HepG2 (cell line): ENCODE data around the gene VIM. TPM values are rescaled to one million over a fixed set of nuclear protein-coding genes. Genes with fewer than 3 reads are reported as not detected.

Experiments used
- ATAC-seq: fragments of 200-7000 bp; cut with Tn5 transposase; 3 replicates; pipeline ENCODE4 v1.9.1; 2020; ENCODE audit warnings: mild to moderate bottlenecking, moderate library complexity
- BruUV-seq: library from RNA; stranded (reverse); fragments of 400-500 nt; replicated peaks from 2 replicates; lab custom pipeline; 2021; lab: Mats Ljungman, UMichigan
- CTCF ChIA-PET: fragments of 300-600 bp; formaldehyde crosslinking; extraction: SDS; loops from one replicate; lab custom pipeline; 2021; ENCODE audit warnings: low total read pairs, inconsistent platforms, low intra/inter-chr PET ratio; lab: Yijun Ruan, JAX
- POLR2A ChIA-PET: fragments of 350-600 bp; sonication (Branson Sonifier 250); formaldehyde crosslinking; loops from one replicate; lab custom pipeline; 2020; ENCODE audit warnings: antibody characterized with exemption, inconsistent platforms; lab: Yijun Ruan, JAX
- DNase-seq: peaks from one replicate; pipeline ENCODE4 v3.0.0-alpha.2; 2015; ENCODE audit warnings: low spot score
- FAIRE-seq: peaks from 3 replicates; lab custom pipeline; 2011; peaks lifted over from hg19 to GRCh38; lab: Jason Lieb, UNC
- H2AFZ ChIP-seq: one replicate; pipeline ENCODE4 v1.6.1; 2011; ENCODE audit warnings: low read length, inconsistent platforms
- H3K27ac ChIP-seq: fragments of 300-600 bp; 3 replicates; pipeline ENCODE4 v1.8.0; 2011; ENCODE audit warnings: mixed run types, mild to moderate bottlenecking, mixed read lengths, low read length, inconsistent platforms; ENCODE audit not compliant: insufficient read depth; ENCODE audit errors: extremely low read length
- H3K27me3 ChIP-seq, 2 experiments: fragments of 200-600 bp in 1 of 2; 2 replicates in 1 of 2; 3 replicates in 1 of 2; pipeline versions ENCODE4 v1.6.0 to v1.8.0; 2011; ENCODE audit warnings: low read length in 2 of 2, mild to moderate bottlenecking in 2 of 2, moderate library complexity in 2 of 2, inconsistent platforms in 1 of 2; ENCODE audit not compliant: insufficient read depth in 2 of 2, control insufficient read depth in 1 of 2
- H3K36me3 ChIP-seq, 2 experiments: fragments of 200-600 bp in 1 of 2; replicated peaks in 1 of 2; 2 replicates in 1 of 2; 3 replicates in 1 of 2; pipeline versions ENCODE4 v1.5.1 to v1.8.0; 2011; ENCODE audit warnings: low read length in 2 of 2, inconsistent platforms in 1 of 2; ENCODE audit not compliant: insufficient read depth in 2 of 2, control insufficient read depth in 1 of 2
- H3K4me1 ChIP-seq: 2 replicates; pipeline ENCODE4 v1.5.1; 2012; ENCODE audit warnings: low read length, inconsistent platforms; ENCODE audit not compliant: insufficient read depth
- H3K4me2 ChIP-seq: 2 replicates; pipeline ENCODE4 v1.6.0; 2011; ENCODE audit warnings: low read depth, low read length, inconsistent platforms
- H3K4me3 ChIP-seq, 3 experiments: fragments of 200-600 bp in 1 of 3; sonication (generic), shearing (Covaris generic) in 1 of 3; replicated peaks in 1 of 3; 2 replicates each; pipeline ENCODE4 v1.5.1; 2011 to 2016; ENCODE audit warnings: low read length in 3 of 3, inconsistent platforms in 2 of 3, low read depth in 2 of 3, mild to moderate bottlenecking in 2 of 3, control low read depth in 1 of 3, mixed read lengths in 1 of 3; ENCODE audit not compliant: insufficient read depth in 1 of 3
- H3K79me2 ChIP-seq: one replicate; pipeline ENCODE4 v1.6.1; 2011; ENCODE audit warnings: low read length, inconsistent platforms; ENCODE audit not compliant: insufficient read depth
- H3K9ac ChIP-seq: 2 replicates; pipeline ENCODE4 v1.6.0; 2011; ENCODE audit warnings: mild to moderate bottlenecking, low read depth, low read length, inconsistent platforms; ENCODE audit not compliant: insufficient read depth
- H3K9me3 ChIP-seq: 2 replicates; pipeline ENCODE4 v1.5.1; 2012; ENCODE audit warnings: mild to moderate bottlenecking, low read length
- H4K20me1 ChIP-seq: 2 replicates; pipeline ENCODE4 v1.6.0; 2011; ENCODE audit warnings: inconsistent platforms, mild to moderate bottlenecking, low read length, moderate library complexity; ENCODE audit not compliant: insufficient read depth
- BATF2 ChIP-seq: sonication (generic); formaldehyde crosslinking; IDR thresholded peaks from 2 replicates; pipeline ENCODE4 v1.8.0; 2022; ENCODE audit warnings: mild to moderate bottlenecking, missing genetic modification reagents, moderate library complexity
- EZH2 ChIP-seq: conservative IDR thresholded peaks from 2 replicates; pipeline ENCODE4 v1.6.1; 2012; ENCODE audit warnings: mild to moderate bottlenecking, low read depth, low read length, moderate library complexity
- HNRNPUL1 ChIP-seq: fragments of 200-400 bp; formaldehyde crosslinking; IDR thresholded peaks from 2 replicates; pipeline ENCODE4 v1.6.1; 2017; ENCODE audit warnings: low read depth, mild to moderate bottlenecking, low read length, moderate library complexity
- MTA3 ChIP-seq: sonication (generic); formaldehyde crosslinking; IDR thresholded peaks from 2 replicates; pipeline ENCODE4 v1.4.0; 2020; ENCODE audit warnings: missing genetic modification reagents
- NFRKB ChIP-seq: fragments of 450-650 bp; IDR thresholded peaks from 2 replicates; pipeline ENCODE4 v1.6.1; 2017
- PAXIP1 ChIP-seq: sonication (generic); formaldehyde crosslinking; conservative IDR thresholded peaks from 2 replicates; pipeline ENCODE4 v1.4.0; 2020; ENCODE audit warnings: mild to moderate bottlenecking, missing genetic modification reagents, moderate library complexity
- STAT6 ChIP-seq: sonication (generic); formaldehyde crosslinking; IDR thresholded peaks from 2 replicates; pipeline ENCODE4 v1.4.0; 2020; ENCODE audit warnings: missing genetic modification reagents, mild to moderate bottlenecking, borderline replicate concordance
- TRIM24 ChIP-seq: sonication (generic); formaldehyde crosslinking; IDR thresholded peaks from 2 replicates; pipeline ENCODE4 v1.8.0; 2022; ENCODE audit warnings: mild to moderate bottlenecking, missing genetic modification reagents
- ZNF350 ChIP-seq: sonication (generic); formaldehyde crosslinking; IDR thresholded peaks from 2 replicates; pipeline ENCODE4 v1.4.0; 2020; ENCODE audit warnings: mild to moderate bottlenecking, low read depth, missing genetic modification reagents, borderline replicate concordance
- ZNF44 ChIP-seq: sonication (generic); formaldehyde crosslinking; IDR thresholded peaks from 2 replicates; pipeline ENCODE4 v1.5.1; 2020; ENCODE audit warnings: mild to moderate bottlenecking, missing genetic modification reagents
- WGBS: methylation state at CpG from one replicate; pipeline ENCODE4 v1.1.6; 2017; ENCODE audit warnings: low lambda C conversion rate; 5-methylcytosine and 5-hydroxymethylcytosine counted together
- in situ Hi-C: cut with HindIII; loops from 2 replicates; pipeline ENCODE4 v1.10.0; 2017; ENCODE audit warnings: low pct_unique_long_range_greater_than_20kb; ENCODE audit not compliant: extremely low pct_ligation_motif_present
- intact Hi-C: fragments of 100-400 bp; cut with micrococcal nuclease; formaldehyde crosslinking; loops from one replicate; pipeline ENCODE4 v1.10.0; 2022; ENCODE audit not compliant: unreplicated experiment
- polyA plus RNA-seq, 8 experiments: library from polyadenylated mRNA; depleted of rRNA in 3 of 8; stranded (reverse) in 7 of 8; unstranded in 1 of 8; fragments of >200 nt; fragmentation: Illumina TruSeq in 4 of 8; extraction: Trizol in 4 of 8; gene quantifications; 2 replicates each; pipeline versions ENCODE4 v1.2.1 to v1.2.3, GENCODE V29; 2011 to 2016; ENCODE audit warnings: low read depth in 4 of 8, missing spikeins in 1 of 8, mixed read lengths in 1 of 8; ENCODE audit not compliant: insufficient read depth in 1 of 8
- total RNA-seq, 5 experiments: library from RNA; depleted of rRNA; stranded (reverse); fragments of >200 nt; fragmentation: Illumina TruSeq; extraction: Trizol; gene quantifications; 2 replicates each; pipeline ENCODE4 v1.2.3, GENCODE V29; 2016; ENCODE audit warnings: low read depth in 1 of 5

The VIM gene
- total and polyA plus RNA-seq, 2 of the 13 experiments (the other 11 are each of a cell fraction or from before 2014, with no cell fraction given): not detected

- no peak overlapping the region for H2AFZ ChIP-seq
- DNase-seq (no peak), ATAC-seq (no peak), FAIRE-seq (no peak)
- in situ Hi-C loops: loop anchor here (25.0 kb wide), 1 partner anchor 1376 kb away; the partner anchor contains the start of gene MINDY3
- H3K27ac ChIP-seq: no peak overlapping the region
- no peaks in the 10 kb centered on the region for H3K9me3 ChIP-seq
- H3K79me2 ChIP-seq: no peaks in the 10 kb centered on the region
- H4K20me1 ChIP-seq: no peaks in the 10 kb centered on the region
- WGBS: 65% methylated on average over 4 of the region's 4 CpGs
- BruUV-seq: no TSS peak
- TF ChIP-seq EZH2 (no peak), ZNF350 (no peak), MTA3 (CRISPR knock-in tag) (no peak), NFRKB (no peak), TRIM24 (CRISPR knock-in tag) (no peak)
- no peak overlapping the region for H3K9ac ChIP-seq
- H3K36me3 ChIP-seq: no peaks in the 10 kb centered on the region
- no peaks in the 10 kb centered on the region for H3K4me1 ChIP-seq
- H3K4me3 ChIP-seq: no peak overlapping the region
- H3K27me3 ChIP-seq: no peaks in the 10 kb centered on the region
- intact Hi-C loops: no loop called here
- CTCF ChIA-PET: no interaction called here
- no peak overlapping the region for H3K4me2 ChIP-seq
- POLR2A ChIA-PET: no interaction called here
These were observed 9.9 kb downstream of the VIM start for GRCh38 chr10:17237915-17238444.

- POLR2A ChIA-PET: no interaction called here
- WGBS: 48% methylated on average over 12 of the region's 12 CpGs
- FAIRE-seq (no peak), DNase-seq (no peak), ATAC-seq (no peak)
- no peak overlapping the region for H3K4me2 ChIP-seq
- H3K79me2 ChIP-seq: no peaks in the 10 kb centered on the region
- intact Hi-C loops (no loop called here), in situ Hi-C loops (loop anchor here (25.0 kb wide), 1 partner anchor 1376 kb away; the partner anchor contains the start of gene MINDY3)
- BruUV-seq: no TSS peak
- no peak overlapping the region for H3K27ac ChIP-seq
- CTCF ChIA-PET: no interaction called here
- no peaks in the 10 kb centered on the region for H3K9me3 ChIP-seq
- no peak overlapping the region for H2AFZ ChIP-seq
- H3K9ac ChIP-seq: no peak overlapping the region
- no peaks in the 10 kb centered on the region for H3K4me1 ChIP-seq
- no peak overlapping the region for H3K4me3 ChIP-seq
- no peaks in the 10 kb centered on the region for H3K27me3 ChIP-seq
- no peaks in the 10 kb centered on the region for H4K20me1 ChIP-seq
- no peaks in the 10 kb centered on the region for H3K36me3 ChIP-seq
- TF ChIP-seq BATF2 (CRISPR knock-in tag) (no peak), HNRNPUL1 (no peak), PAXIP1 (CRISPR knock-in tag) (no peak), ZNF44 (no peak), STAT6 (no peak)
These were observed 10.6 kb downstream of the VIM start for GRCh38 chr10:17238445-17239291.
